Measurements from ENCODE around the gene RGMB. TPM values are rescaled to one million over a fixed set of nuclear protein-coding genes. Genes with fewer than 3 reads are reported as not detected.

RGMB gene, protein sequence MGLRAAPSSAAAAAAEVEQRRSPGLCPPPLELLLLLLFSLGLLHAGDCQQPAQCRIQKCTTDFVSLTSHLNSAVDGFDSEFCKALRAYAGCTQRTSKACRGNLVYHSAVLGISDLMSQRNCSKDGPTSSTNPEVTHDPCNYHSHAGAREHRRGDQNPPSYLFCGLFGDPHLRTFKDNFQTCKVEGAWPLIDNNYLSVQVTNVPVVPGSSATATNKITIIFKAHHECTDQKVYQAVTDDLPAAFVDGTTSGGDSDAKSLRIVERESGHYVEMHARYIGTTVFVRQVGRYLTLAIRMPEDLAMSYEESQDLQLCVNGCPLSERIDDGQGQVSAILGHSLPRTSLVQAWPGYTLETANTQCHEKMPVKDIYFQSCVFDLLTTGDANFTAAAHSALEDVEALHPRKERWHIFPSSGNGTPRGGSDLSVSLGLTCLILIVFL
- 1 to 10 TPM; 2.5 to 5.3 TPM for total RNA-seq
- 1 to 10 TPM; 3.0 TPM for polyA plus RNA-seq

- Histone ChIP-seq H3K9ac (ENCODE audit: low read depth in 1 of 2, low read length in 2 of 2) (peak within 1 kb of the TSS; percentile 81), H3K36me3 (ENCODE audit: control insufficient read depth in 4 of 4, insufficient read depth in 3 of 4, low read depth in 1 of 4, low read length in 3 of 4) (no peaks in the 10 kb centered on the region), H3K27me3 (ENCODE audit: control insufficient read depth in 4 of 4, insufficient read depth in 4 of 4, low read length in 3 of 4) (no peaks in the 10 kb centered on the region), H3K4me3 (ENCODE audit: low read depth in 1 of 3, low read length in 3 of 3) (peak within 1 kb of the TSS; percentile 79 to 95 (median 83)), H3K4me1 (ENCODE audit: control insufficient read depth in 4 of 4, insufficient read depth in 4 of 4, low read length in 3 of 4) (peaks cover 9 to 65% (median 42%) of the 10 kb centered on the region in 4 donors), H3K9me3 (ENCODE audit: control insufficient read depth in 4 of 4, low read length in 3 of 4) (no peaks in the 10 kb centered on the region), H3K27ac (ENCODE audit: low read depth in 1 of 2, low read length in 2 of 2) (peak within 1 kb of the TSS; percentile 93)
- DNase-seq (ENCODE audit: low spot score) = peak; percentile 83
- whole genome bisulfite sequencing = under 1% methylated on average over 84 of the region's 84 CpGs
- peak; percentile 5 for TF ChIP-seq NR2F2 (IDR thresholded peaks at IDR 0.05)
- TF ChIP-seq HNF4A (conservative IDR thresholded peaks at IDR 0.05) = no peak
- peak; percentile 65 for TF ChIP-seq YY1 (IDR thresholded peaks at IDR 0.05)
- TF ChIP-seq TAF1 (conservative IDR thresholded peaks at IDR 0.05) = no peak
- peak in 1 of 2 donors; percentile 9 for TF ChIP-seq EGR1 (IDR thresholded peaks at IDR 0.05; ENCODE audit: low read depth in 2 of 2)
Observed at GRCh38 chr5:98773464-98774191, at the start of gene RGMB. Gene RGMB (plus strand): TSS chr5:98773663. CDS start chr5:98774071, 408 bp downstream.

DNA sequence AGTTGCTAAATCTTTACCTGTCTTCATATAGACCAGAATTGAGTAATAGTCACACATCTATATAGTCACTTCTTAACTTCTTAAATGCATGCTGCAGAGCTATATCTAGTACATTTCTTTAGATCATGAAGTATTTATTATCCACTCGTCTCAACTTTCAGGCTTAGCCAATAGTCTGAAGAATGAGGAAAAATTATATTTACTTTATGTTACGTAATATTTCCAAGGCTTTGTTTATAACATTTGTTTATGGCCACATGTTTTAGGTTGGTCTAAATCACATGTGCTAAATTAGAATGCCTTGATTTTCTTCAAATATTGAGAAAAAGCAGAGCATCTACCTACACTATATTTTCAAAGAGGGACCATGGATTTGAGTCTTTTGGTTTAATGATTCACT, 47.2 kb upstream of the RGMB start:
- Histone ChIP-seq H3K36me3 (ENCODE audit: control insufficient read depth in 4 of 4, insufficient read depth in 3 of 4, low read depth in 1 of 4, low read length in 3 of 4) (no peaks in the 10 kb centered on the region), H3K4me3 (ENCODE audit: low read depth in 1 of 3, low read length in 3 of 3) (no peak overlapping the region), H3K27ac (ENCODE audit: low read depth in 1 of 2, low read length in 2 of 2) (no peak overlapping the region), H3K9me3 (ENCODE audit: control insufficient read depth in 4 of 4, low read length in 3 of 4) (no peaks in the 10 kb centered on the region), H3K27me3 (ENCODE audit: control insufficient read depth in 4 of 4, insufficient read depth in 4 of 4, low read length in 3 of 4) (peaks cover 0 to 5% (median 0%) of the 10 kb centered on the region in 4 donors), H3K9ac (ENCODE audit: low read depth in 1 of 2, low read length in 2 of 2) (no peak overlapping the region), H3K4me1 (ENCODE audit: control insufficient read depth in 4 of 4, insufficient read depth in 4 of 4, low read length in 3 of 4) (no peaks in the 10 kb centered on the region)
- 71% methylated on average over 2 of the region's 2 CpGs for WGBS
- no peak for DNase-seq (ENCODE audit: low spot score)
- TF ChIP-seq EGR1 (IDR thresholded peaks at IDR 0.05; ENCODE audit: low read depth in 2 of 2) = no peak
- no peak for TF ChIP-seq FOXA2 (IDR thresholded peaks at IDR 0.05)
- TF ChIP-seq JUND (IDR thresholded peaks at IDR 0.05) = no peak
- TF ChIP-seq SP1 (IDR thresholded peaks at IDR 0.05) = no peak
- TF ChIP-seq, protein P1, sequence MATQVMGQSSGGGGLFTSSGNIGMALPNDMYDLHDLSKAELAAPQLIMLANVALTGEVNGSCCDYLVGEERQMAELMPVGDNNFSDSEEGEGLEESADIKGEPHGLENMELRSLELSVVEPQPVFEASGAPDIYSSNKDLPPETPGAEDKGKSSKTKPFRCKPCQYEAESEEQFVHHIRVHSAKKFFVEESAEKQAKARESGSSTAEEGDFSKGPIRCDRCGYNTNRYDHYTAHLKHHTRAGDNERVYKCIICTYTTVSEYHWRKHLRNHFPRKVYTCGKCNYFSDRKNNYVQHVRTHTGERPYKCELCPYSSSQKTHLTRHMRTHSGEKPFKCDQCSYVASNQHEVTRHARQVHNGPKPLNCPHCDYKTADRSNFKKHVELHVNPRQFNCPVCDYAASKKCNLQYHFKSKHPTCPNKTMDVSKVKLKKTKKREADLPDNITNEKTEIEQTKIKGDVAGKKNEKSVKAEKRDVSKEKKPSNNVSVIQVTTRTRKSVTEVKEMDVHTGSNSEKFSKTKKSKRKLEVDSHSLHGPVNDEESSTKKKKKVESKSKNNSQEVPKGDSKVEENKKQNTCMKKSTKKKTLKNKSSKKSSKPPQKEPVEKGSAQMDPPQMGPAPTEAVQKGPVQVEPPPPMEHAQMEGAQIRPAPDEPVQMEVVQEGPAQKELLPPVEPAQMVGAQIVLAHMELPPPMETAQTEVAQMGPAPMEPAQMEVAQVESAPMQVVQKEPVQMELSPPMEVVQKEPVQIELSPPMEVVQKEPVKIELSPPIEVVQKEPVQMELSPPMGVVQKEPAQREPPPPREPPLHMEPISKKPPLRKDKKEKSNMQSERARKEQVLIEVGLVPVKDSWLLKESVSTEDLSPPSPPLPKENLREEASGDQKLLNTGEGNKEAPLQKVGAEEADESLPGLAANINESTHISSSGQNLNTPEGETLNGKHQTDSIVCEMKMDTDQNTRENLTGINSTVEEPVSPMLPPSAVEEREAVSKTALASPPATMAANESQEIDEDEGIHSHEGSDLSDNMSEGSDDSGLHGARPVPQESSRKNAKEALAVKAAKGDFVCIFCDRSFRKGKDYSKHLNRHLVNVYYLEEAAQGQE (IDR thresholded peaks at IDR 0.05) = no peak
- no peak for TF ChIP-seq FOXA1 (IDR thresholded peaks at IDR 0.05)
- TF ChIP-seq, protein P2, sequence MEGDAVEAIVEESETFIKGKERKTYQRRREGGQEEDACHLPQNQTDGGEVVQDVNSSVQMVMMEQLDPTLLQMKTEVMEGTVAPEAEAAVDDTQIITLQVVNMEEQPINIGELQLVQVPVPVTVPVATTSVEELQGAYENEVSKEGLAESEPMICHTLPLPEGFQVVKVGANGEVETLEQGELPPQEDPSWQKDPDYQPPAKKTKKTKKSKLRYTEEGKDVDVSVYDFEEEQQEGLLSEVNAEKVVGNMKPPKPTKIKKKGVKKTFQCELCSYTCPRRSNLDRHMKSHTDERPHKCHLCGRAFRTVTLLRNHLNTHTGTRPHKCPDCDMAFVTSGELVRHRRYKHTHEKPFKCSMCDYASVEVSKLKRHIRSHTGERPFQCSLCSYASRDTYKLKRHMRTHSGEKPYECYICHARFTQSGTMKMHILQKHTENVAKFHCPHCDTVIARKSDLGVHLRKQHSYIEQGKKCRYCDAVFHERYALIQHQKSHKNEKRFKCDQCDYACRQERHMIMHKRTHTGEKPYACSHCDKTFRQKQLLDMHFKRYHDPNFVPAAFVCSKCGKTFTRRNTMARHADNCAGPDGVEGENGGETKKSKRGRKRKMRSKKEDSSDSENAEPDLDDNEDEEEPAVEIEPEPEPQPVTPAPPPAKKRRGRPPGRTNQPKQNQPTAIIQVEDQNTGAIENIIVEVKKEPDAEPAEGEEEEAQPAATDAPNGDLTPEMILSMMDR (IDR thresholded peaks at IDR 0.05; ENCODE audit: low read depth, low read length, missing input control) = no peak
- TF ChIP-seq YY1 (IDR thresholded peaks at IDR 0.05) = no peak
- no peak for TF ChIP-seq MAX (IDR thresholded peaks at IDR 0.05)
- no peak for TF ChIP-seq HNF4G (IDR thresholded peaks at IDR 0.05)
- TF ChIP-seq, protein P3, sequence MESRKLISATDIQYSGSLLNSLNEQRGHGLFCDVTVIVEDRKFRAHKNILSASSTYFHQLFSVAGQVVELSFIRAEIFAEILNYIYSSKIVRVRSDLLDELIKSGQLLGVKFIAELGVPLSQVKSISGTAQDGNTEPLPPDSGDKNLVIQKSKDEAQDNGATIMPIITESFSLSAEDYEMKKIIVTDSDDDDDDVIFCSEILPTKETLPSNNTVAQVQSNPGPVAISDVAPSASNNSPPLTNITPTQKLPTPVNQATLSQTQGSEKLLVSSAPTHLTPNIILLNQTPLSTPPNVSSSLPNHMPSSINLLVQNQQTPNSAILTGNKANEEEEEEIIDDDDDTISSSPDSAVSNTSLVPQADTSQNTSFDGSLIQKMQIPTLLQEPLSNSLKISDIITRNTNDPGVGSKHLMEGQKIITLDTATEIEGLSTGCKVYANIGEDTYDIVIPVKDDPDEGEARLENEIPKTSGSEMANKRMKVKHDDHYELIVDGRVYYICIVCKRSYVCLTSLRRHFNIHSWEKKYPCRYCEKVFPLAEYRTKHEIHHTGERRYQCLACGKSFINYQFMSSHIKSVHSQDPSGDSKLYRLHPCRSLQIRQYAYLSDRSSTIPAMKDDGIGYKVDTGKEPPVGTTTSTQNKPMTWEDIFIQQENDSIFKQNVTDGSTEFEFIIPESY (IDR thresholded peaks at IDR 0.05) = no peak
- TF ChIP-seq, protein P4, sequence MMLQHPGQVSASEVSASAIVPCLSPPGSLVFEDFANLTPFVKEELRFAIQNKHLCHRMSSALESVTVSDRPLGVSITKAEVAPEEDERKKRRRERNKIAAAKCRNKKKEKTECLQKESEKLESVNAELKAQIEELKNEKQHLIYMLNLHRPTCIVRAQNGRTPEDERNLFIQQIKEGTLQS (IDR thresholded peaks at IDR 0.05) = no peak
- TF ChIP-seq HNF4A (conservative IDR thresholded peaks at IDR 0.05) = no peak
- no peak for TF ChIP-seq RXRA (IDR thresholded peaks at IDR 0.05)
- TF ChIP-seq RAD21 (IDR thresholded peaks at IDR 0.05) = no peak
- no peak for TF ChIP-seq TAF1 (conservative IDR thresholded peaks at IDR 0.05)
- TF ChIP-seq NR2F2 (IDR thresholded peaks at IDR 0.05) = no peak
- TF ChIP-seq GABPA (IDR thresholded peaks at IDR 0.05 in 1 of 2, conservative IDR thresholded peaks at IDR 0.05 in 1 of 2) = no peak
